H1 (cell line): ENCODE results near the gene GPATCH2L. TPM values are rescaled to one million over a fixed set of nuclear protein-coding genes. Genes with fewer than 3 reads are reported as not detected.

ENCODE experiments used
- CHD7 ChIP-seq: fragments of 300-600 bp; sonication (generic); IDR thresholded peaks from 2 replicates; pipeline ENCODE4 v1.7.1; 2012; ENCODE audit warnings: low read length, moderate library complexity, mild to moderate bottlenecking, inconsistent platforms; ENCODE audit not compliant: insufficient replicate concordance
- YY1 ChIP-seq: IDR thresholded peaks from 2 replicates; pipeline ENCODE4 v1.6.1; 2011; ENCODE audit warnings: low read depth, mild to moderate bottlenecking, low read length
- polyA plus RNA-seq, 7 experiments: library from polyadenylated mRNA; depleted of rRNA in 3 of 7; stranded (reverse) in 5 of 7; unstranded in 2 of 7; fragments of >200 nt in 5 of 7; fragments of 200-250 nt in 2 of 7; gene quantifications; 1 replicate in 5 of 7; 2 replicates in 1 of 7; 4 replicates in 1 of 7; pipeline versions ENCODE4 v1.2.1 to v1.2.3, GENCODE V29; 2011 to 2013; ENCODE audit warnings: missing spikeins in 2 of 7, mixed read lengths in 2 of 7
- total RNA-seq: library from RNA; stranded (reverse); fragmentation: NEBNext Ultra II Directional; extraction: Animal tissue kit (Norgen Biotek cat#: 25700); gene quantifications from 2 replicates; pipeline ENCODE4 v1.2.1, GENCODE V29; 2021

GPATCH2L gene
- total and polyA plus RNA-seq, 2 of the 8 experiments (the other 6 are each of a cell fraction or from before 2014, with no cell fraction given), result 26.0 to 54.9 TPM

DNA sequence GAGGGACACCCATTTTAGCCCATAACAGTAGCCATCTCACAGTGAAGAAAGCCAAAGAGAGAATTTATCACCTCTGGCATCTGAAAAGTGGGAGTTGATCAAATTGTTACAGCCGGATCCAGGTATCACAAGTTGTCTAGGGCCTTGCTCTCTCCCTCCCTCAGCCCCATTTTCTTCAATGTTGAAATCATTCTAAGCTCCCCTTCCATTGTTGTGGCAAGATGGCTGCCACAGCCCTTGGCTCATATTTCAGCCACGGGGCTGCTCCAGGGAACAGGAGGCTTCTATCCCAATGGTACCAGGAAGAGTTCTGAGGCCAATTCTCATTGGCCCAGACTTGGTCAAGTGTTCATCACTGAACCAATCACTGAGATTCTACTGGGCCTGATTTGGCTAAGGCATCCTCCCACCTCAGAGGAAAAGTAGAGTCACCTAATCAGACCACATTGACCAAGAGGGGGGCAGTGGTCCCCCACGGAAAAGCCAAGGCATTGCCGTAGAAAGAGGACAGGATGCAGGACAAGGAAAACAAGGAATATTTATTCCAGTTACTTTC lies 106.2 kb downstream of the GPATCH2L start (continued):
- TF ChIP-seq CHD7 (no peak), YY1 (peak; percentile 75; the same call in 1 of the 2 replicates)
